Activated naive CD4-positive, alpha-beta T cell treated with anti-CD3 and anti-CD28 coated beads, Interleukin-2, amount 10 ng/mL, durations not matched to agents 7 days and 5 days (primary cell): ENCODE results near the gene PKIG.
A peak's percentile ranks its signal among the peaks of the same experiment; 100 is the strongest.

Source experiments
- CTCF ChIA-PET: fragments of 350-600 bp; sonication (Branson Sonifier 250); formaldehyde crosslinking; loops from one replicate; lab custom pipeline; 2021; ENCODE audit warnings: antibody characterized with exemption; lab: Charles Lee
- DNase-seq: peaks from one replicate; pipeline ENCODE4 v3.0.0-alpha.2; 2020
- H3K27ac Mint-ChIP-seq: one replicate; pipeline ENCODE4 v1.8.0; 2021; ENCODE audit warnings: mild to moderate bottlenecking, moderate library complexity, mixed read lengths
- H3K27me3 Mint-ChIP-seq: one replicate; pipeline ENCODE4 v1.8.0; 2021; ENCODE audit warnings: mild to moderate bottlenecking, mixed read lengths
- H3K36me3 Mint-ChIP-seq: one replicate; pipeline ENCODE4 v1.8.0; 2021; ENCODE audit warnings: mixed read lengths
- H3K4me1 Mint-ChIP-seq: one replicate; pipeline ENCODE4 v1.8.0; 2021; ENCODE audit warnings: mixed read lengths
- H3K4me3 Mint-ChIP-seq: one replicate; pipeline ENCODE4 v1.8.0; 2021; ENCODE audit warnings: mild to moderate bottlenecking, moderate library complexity, mixed read lengths
- H3K9me3 Mint-ChIP-seq: one replicate; pipeline ENCODE4 v1.8.0; 2021; ENCODE audit warnings: mixed read lengths

PKIG gene

DNA sequence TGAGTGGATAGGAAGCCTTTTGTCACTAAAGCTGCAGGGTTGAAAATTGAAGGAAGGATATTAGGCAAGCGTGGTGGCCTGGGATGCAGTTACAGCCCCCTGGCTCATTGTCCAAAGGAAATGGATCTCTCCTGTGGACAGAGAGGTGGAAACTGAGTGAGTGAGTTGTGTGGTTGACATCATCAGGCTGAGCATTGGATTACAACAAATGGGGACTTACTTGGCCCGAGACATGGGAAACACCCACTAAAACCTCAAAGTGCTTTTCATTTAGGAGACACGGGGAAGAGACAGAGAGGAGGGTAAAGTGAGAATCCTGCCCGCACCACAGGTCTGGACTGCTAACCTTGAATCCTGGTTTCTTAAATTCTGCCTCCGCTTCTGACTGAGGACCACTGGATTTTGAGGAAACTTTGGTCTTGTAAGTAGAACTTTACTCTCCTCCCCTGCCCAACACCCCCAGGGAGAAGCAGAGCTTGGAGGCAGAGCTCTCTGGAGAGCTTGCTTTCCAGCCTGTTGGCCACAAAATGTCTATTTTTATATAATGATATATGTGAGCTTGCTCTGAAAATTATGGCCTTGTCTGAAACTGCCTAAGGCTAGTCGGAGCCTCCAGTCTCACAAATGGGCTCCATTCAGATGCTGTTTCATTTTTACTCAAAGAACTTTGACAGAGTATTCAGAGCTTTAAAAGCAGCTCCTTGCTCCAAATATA, at the start of gene PKIG:
TSS of gene PKIG (plus strand) at position 269 of the 715 bp plus-strand sequence. CDS start 31,978 bp downstream, outside the sequence.
- Mint-ChIP-seq H3K27me3 (peaks cover 12% of the 10 kb centered on the region), H3K4me1 (peaks cover 4% of the 10 kb centered on the region), H3K9me3 (no peaks in the 10 kb centered on the region), H3K4me3 (no peak within 1 kb of the TSS), H3K27ac (no peak within 1 kb of the TSS), H3K36me3 (no peaks in the 10 kb centered on the region)
- no peak for DNase-seq
- CTCF ChIA-PET: interaction anchor here (0.6 to 1.4 kb wide), 2 partner anchors 27 to 368 kb away, joined by 4 to 6 read pairs; no protein-coding TSS in a partner anchor

DNA sequence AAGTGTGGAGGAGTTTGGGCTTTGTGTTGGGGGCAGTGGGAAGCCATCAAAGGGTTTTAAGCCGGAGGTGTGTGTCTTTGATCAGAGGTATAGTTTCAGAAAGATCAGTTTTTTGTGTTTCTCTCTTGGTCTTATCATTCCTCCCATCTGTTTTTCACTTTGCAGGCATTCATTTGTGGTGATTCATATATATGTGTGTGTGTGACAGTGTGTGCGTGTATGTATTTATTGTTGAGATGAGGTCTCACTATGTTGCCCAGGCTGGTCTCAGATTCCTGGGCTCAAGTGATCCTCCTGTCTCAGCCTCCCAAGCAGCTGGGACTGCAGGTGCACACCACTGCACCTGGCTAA, 49.4 kb upstream of the PKIG start:
- CTCF ChIA-PET: no interaction called here
- no peak overlapping the region for H3K4me3 Mint-ChIP-seq
- peaks cover 9% of the 10 kb centered on the region for H3K4me1 Mint-ChIP-seq
- H3K36me3 Mint-ChIP-seq: no peaks in the 10 kb centered on the region
- H3K27me3 Mint-ChIP-seq: peaks cover 18% of the 10 kb centered on the region
- peak; percentile 55 for DNase-seq
- H3K27ac Mint-ChIP-seq: no peak overlapping the region
- no peaks in the 10 kb centered on the region for H3K9me3 Mint-ChIP-seq

DNA sequence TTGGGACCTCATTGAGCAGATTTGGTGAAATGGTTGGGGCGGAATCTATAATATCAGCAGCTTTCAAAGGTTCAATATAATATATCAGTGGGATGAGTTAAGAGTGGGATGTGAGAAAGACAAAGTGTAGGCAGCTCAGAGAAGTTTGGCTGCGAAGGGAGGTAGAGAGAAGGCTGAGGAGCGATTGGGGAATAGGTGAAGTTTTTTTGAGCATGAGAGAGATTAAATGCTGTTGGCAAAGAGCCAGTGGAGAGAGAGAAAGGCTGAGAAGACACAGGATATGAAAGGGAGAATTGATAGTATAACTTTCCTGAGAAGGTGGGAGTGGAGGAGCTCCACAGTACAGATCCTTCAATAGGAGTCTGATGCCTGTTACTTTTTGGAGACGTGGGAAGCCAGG, 48.5 kb upstream of the PKIG start:
- CTCF ChIA-PET: no interaction called here
- Mint-ChIP-seq H3K4me3 (no peak overlapping the region), H3K27me3 (peaks cover 13% of the 10 kb centered on the region), H3K9me3 (no peaks in the 10 kb centered on the region), H3K36me3 (no peaks in the 10 kb centered on the region), H3K27ac (no peak overlapping the region), H3K4me1 (peaks cover 9% of the 10 kb centered on the region)
- DNase-seq: no peak

GRCh38 chr20:44536175-44536574, 46.2 kb upstream of the PKIG start:
- Mint-ChIP-seq H3K4me1 (peaks cover 6% of the 10 kb centered on the region), H3K4me3 (no peak overlapping the region), H3K36me3 (no peaks in the 10 kb centered on the region), H3K27ac (no peak overlapping the region), H3K9me3 (no peaks in the 10 kb centered on the region), H3K27me3 (peaks cover 13% of the 10 kb centered on the region)
- CTCF ChIA-PET: no interaction called here
- DNase-seq: no peak

DNA sequence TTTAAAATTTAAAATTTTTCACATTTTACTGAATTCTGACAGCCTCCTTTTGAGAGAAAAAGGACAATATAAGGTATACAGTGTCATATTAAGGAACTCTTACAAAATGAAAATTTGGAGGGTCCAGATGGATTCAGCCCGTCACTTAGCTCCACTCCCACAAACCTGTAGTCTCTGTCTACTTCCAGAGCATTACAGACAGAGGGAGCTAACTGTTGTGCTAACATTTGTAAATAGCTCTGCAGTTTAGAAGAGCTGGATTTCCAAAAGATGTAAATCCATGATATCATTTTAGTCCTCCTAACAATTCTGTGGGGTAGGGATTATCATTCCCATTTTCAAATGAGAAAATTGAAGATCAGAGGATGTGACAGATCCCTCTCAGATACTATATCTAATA, 44.4 kb upstream of the PKIG start:
- no peak overlapping the region for H3K4me3 Mint-ChIP-seq
- no peak for DNase-seq
- CTCF ChIA-PET: no interaction called here

GRCh38 chr20:44540834-44541233, 41.5 kb upstream of the PKIG start:
- Mint-ChIP-seq H3K27me3 (peaks cover 8% of the 10 kb centered on the region), H3K36me3 (no peaks in the 10 kb centered on the region), H3K27ac (no peak overlapping the region), H3K4me1 (no peaks in the 10 kb centered on the region), H3K9me3 (no peaks in the 10 kb centered on the region), H3K4me3 (no peak overlapping the region)
- CTCF ChIA-PET: no interaction called here
- no peak for DNase-seq

More for the DNA sequence above, 44.4 kb upstream of the PKIG start:
- no peaks in the 10 kb centered on the region for H3K9me3 Mint-ChIP-seq
- no peaks in the 10 kb centered on the region for H3K4me1 Mint-ChIP-seq
- H3K27ac Mint-ChIP-seq: no peak overlapping the region
- H3K27me3 Mint-ChIP-seq: peaks cover 9% of the 10 kb centered on the region
- H3K36me3 Mint-ChIP-seq: no peaks in the 10 kb centered on the region

- CTCF ChIA-PET: interaction anchor here (0.9 kb wide), 1 partner anchor 56 kb away, joined by 3 read pairs; no protein-coding TSS in a partner anchor
- Mint-ChIP-seq H3K27ac (no peak overlapping the region), H3K9me3 (no peaks in the 10 kb centered on the region), H3K4me3 (no peak overlapping the region), H3K27me3 (no peaks in the 10 kb centered on the region), H3K4me1 (no peaks in the 10 kb centered on the region), H3K36me3 (no peaks in the 10 kb centered on the region)
- DNase-seq: no peak
These were observed 40.4 kb upstream of the PKIG start for GRCh38 chr20:44541992-44542391.

- H3K4me1 Mint-ChIP-seq: no peaks in the 10 kb centered on the region
- no peak overlapping the region for H3K4me3 Mint-ChIP-seq
- CTCF ChIA-PET: no interaction called here
- H3K27me3 Mint-ChIP-seq: no peaks in the 10 kb centered on the region
- H3K9me3 Mint-ChIP-seq: no peaks in the 10 kb centered on the region
- no peaks in the 10 kb centered on the region for H3K36me3 Mint-ChIP-seq
- no peak overlapping the region for H3K27ac Mint-ChIP-seq
- DNase-seq: no peak
These were observed 39.5 kb upstream of the PKIG start for GRCh38 chr20:44542890-44543289.

- no peaks in the 10 kb centered on the region for H3K4me1 Mint-ChIP-seq
- CTCF ChIA-PET: no interaction called here
These were observed 39.0 kb upstream of the PKIG start for GRCh38 chr20:44543358-44543757.

GRCh38 chr20:44544263-44544662, 38.1 kb upstream of the PKIG start:
- DNase-seq: no peak
- H3K4me1 Mint-ChIP-seq: no peaks in the 10 kb centered on the region
- H3K4me3 Mint-ChIP-seq: no peak overlapping the region
- CTCF ChIA-PET: no interaction called here
- H3K27ac Mint-ChIP-seq: no peak overlapping the region
- H3K9me3 Mint-ChIP-seq: no peaks in the 10 kb centered on the region
- no peaks in the 10 kb centered on the region for H3K27me3 Mint-ChIP-seq
- H3K36me3 Mint-ChIP-seq: no peaks in the 10 kb centered on the region

More at GRCh38 chr20:44543358-44543757, 39.0 kb upstream of the PKIG start:
- Mint-ChIP-seq H3K4me3 (no peak overlapping the region), H3K27me3 (no peaks in the 10 kb centered on the region), H3K9me3 (no peaks in the 10 kb centered on the region), H3K27ac (no peak overlapping the region), H3K36me3 (no peaks in the 10 kb centered on the region)
- no peak for DNase-seq

- Mint-ChIP-seq H3K27me3 (no peaks in the 10 kb centered on the region), H3K36me3 (no peaks in the 10 kb centered on the region), H3K4me3 (no peak overlapping the region), H3K4me1 (no peaks in the 10 kb centered on the region), H3K27ac (no peak overlapping the region), H3K9me3 (no peaks in the 10 kb centered on the region)
- CTCF ChIA-PET: no interaction called here
- DNase-seq: no peak
These were observed 35.0 kb upstream of the PKIG start for GRCh38 chr20:44547419-44547818.

GRCh38 chr20:44549123-44549522, 33.3 kb upstream of the PKIG start:
- H3K36me3 Mint-ChIP-seq: no peaks in the 10 kb centered on the region
- H3K27ac Mint-ChIP-seq: no peak overlapping the region
- no peak overlapping the region for H3K4me3 Mint-ChIP-seq
- DNase-seq: no peak
- H3K27me3 Mint-ChIP-seq: no peaks in the 10 kb centered on the region
- no peaks in the 10 kb centered on the region for H3K9me3 Mint-ChIP-seq
- peaks cover 9% of the 10 kb centered on the region for H3K4me1 Mint-ChIP-seq
- CTCF ChIA-PET: interaction anchor here (0.6 to 1.6 kb wide), 3 partner anchors 9 to 98 kb away, joined by 3 to 4 read pairs (median 3); no protein-coding TSS in a partner anchor

DNA sequence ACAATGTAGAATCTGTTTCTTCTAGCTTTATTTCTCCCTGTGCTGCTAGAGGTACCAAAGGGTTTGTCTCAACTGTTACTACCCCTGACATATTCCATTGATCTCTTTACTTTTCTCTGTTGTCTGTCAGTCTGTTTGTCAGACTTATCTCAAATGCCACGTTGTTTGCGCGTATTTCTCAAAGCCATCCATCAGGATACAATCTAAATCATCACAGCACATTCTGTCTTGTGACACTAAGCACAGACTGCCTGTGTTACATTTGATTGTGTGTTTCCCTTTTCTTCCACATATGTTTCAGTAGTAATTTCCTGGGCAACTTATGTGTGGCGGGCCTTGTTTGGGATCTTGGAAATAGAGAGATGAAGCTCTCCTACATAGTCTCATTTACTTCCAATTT, 30.3 kb upstream of the PKIG start:
- CTCF ChIA-PET: interaction anchor here (1.6 kb wide), 1 partner anchor 59 kb away, joined by 6 read pairs; no protein-coding TSS in a partner anchor
- Mint-ChIP-seq H3K4me1 (peaks cover 9% of the 10 kb centered on the region), H3K9me3 (no peaks in the 10 kb centered on the region), H3K27me3 (no peaks in the 10 kb centered on the region), H3K27ac (no peak overlapping the region), H3K4me3 (no peak overlapping the region), H3K36me3 (no peaks in the 10 kb centered on the region)
- no peak for DNase-seq

DNA sequence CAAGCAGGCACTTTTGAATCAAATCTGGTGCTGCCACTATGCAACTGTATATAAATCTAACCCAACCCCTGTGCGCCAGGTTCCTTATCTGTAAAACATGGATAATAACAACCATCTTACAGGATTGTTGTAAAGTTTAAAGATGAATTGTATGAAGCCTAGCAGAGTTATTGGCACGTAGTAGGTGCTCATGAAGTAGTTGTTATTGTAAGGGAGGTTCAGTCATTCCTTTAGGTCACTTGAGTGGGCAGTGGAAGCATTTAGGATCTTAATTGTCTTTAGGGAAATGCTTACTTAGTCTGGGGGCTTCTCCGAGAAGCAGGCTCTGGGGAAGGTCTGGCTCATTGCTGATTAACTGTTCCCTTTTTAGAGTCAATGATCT, 29.8 kb upstream of the PKIG start:
- no peak for DNase-seq
- peaks cover 9% of the 10 kb centered on the region for H3K4me1 Mint-ChIP-seq
- peaks cover 4% of the 10 kb centered on the region for H3K27me3 Mint-ChIP-seq
- H3K27ac Mint-ChIP-seq: no peak overlapping the region
- CTCF ChIA-PET: interaction anchor here (1.6 kb wide), 1 partner anchor 58 kb away, joined by 6 read pairs; no protein-coding TSS in a partner anchor
- H3K4me3 Mint-ChIP-seq: no peak overlapping the region
- no peaks in the 10 kb centered on the region for H3K36me3 Mint-ChIP-seq
- H3K9me3 Mint-ChIP-seq: no peaks in the 10 kb centered on the region
